ENCODE data around the gene TMEM229B. TPM values are rescaled to one million over a fixed set of nuclear protein-coding genes. Genes with fewer than 3 reads are reported as not detected.

TMEM229B gene
- total and polyA plus RNA-seq, 7 donors, result 0.14 to 1.2 (median 0.52) TPM

DNA sequence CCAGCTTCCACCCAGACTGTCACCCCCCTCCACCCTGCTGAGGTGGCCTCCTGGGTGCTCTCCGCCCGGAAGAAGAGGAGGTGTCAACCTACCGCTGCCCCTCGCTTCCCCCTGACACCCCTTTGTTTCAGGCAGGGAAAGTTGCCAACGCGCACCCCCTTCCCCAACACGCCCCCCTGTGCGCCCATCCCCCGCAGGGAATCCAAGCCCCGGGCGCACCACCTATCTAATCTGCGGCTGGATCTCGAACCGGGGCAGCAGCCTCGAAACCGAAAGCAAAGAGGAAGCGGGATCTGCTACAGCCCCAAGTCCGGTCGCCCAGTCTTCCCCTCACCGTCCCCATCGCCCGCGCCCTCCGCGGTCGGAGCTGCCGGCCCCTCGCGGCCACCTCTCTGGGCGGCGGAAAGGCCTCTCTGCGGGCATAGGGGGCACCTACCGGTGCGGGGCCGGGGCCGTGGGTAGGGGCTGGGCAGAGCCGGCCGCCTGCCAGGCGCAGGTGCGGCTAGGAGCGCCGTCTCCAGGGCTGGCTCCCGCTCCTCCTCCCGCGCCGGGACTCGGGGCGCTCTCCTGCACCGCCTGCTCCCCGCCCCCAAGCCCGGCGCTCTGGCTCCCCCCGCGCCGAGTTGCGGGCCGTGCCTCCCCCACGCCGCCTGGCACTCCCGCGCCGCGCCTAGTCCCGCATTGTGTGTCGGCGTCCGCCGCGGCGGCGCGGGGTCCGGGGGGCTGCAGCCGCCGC is 26.3 kb upstream of the TMEM229B start:
- ATAC-seq (peak; percentile 32 to 66 (median 46)), DNase-seq (peak; percentile 37 to 66)
- no peaks in the 10 kb centered on the region for H3K27me3 ChIP-seq (ENCODE audit: insufficient read depth in 3 of 3, low read length in 2 of 3)
- H3K27ac ChIP-seq, result no peak overlapping the region
- no peaks in the 10 kb centered on the region for H3K36me3 ChIP-seq (ENCODE audit: insufficient read depth in 1 of 2, low read depth in 1 of 2)
- WGBS, 3 donors, result 0 to 1% (median 1%) methylated on average over 37 to 73 of the region's 75 CpGs
- TF ChIP-seq CTCF (IDR thresholded peaks at IDR 0.05), result no peak
- peak overlapping the region; percentile 93 for H3K4me3 ChIP-seq
- intact Hi-C loops (cut with DNase I), result no loop called here
- H3K9me3 ChIP-seq, result no peaks in the 10 kb centered on the region
- no peaks in the 10 kb centered on the region for H3K4me1 ChIP-seq

DNA sequence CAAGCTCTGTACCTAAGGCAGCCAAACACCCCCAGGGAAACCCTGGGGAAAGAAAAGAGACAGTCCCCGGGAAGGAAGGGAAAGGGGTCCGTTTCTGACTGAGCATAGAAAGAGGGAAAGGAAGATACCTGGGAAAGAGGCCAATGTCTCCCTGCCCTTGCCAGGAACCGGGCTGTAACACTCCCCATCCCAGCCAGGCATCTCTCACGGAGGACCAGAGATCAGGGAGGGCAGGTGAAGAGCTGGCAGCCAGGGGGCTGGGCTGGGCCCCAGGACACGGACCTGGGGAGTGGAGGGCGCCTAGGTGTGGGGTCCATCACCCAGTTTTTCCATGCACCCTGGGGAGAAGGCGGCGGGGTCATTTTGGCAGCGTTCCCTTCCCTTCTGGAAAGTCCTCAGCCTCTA is 25.7 kb upstream of the TMEM229B start:
- ATAC-seq (peak in 3 of 4 donors; percentile 18 to 62 (median 35)), DNase-seq (peak; percentile 32 to 64)
- intact Hi-C loops (cut with DNase I), result no loop called here
- no peaks in the 10 kb centered on the region for H3K36me3 ChIP-seq (ENCODE audit: insufficient read depth in 1 of 2, low read depth in 1 of 2)
- H3K27ac ChIP-seq, result no peak overlapping the region
- no peaks in the 10 kb centered on the region for H3K9me3 ChIP-seq
- TF ChIP-seq CTCF (IDR thresholded peaks at IDR 0.05), result no peak
- H3K4me1 ChIP-seq, result no peaks in the 10 kb centered on the region
- H3K4me3 ChIP-seq, result peak overlapping the region; percentile 93
- no peaks in the 10 kb centered on the region for H3K27me3 ChIP-seq (ENCODE audit: insufficient read depth in 3 of 3, low read length in 2 of 3)
- WGBS, 3 donors, result 12 to 39% (median 23%) methylated on average over 9 of the region's 9 CpGs

DNA sequence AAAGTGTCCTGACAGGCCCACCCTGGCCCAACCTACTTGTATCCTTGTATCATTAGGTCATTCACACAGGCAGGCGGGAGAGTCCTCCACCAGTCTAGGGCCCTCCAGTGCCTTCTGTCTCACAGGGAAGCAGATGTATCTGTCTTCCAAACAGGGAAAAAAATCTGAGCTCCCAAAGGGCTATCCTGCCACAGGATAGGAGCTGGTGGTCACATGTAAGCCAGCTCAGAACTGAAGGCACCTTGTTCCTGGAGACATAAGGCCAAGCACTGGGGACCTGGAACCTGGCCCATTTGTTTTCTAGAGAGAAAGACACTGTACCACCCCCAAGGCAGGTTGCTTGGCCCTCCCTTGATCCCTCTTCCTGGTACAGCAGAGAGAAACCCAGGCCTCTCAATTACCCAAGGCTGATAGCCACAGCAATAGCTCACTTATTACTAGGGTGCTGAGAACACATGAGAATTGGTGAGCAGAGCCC is 25.1 kb upstream of the TMEM229B start:
- no peaks in the 10 kb centered on the region for H3K9me3 ChIP-seq
- DNase-seq (no peak), ATAC-seq (no peak)
- no peaks in the 10 kb centered on the region for H3K36me3 ChIP-seq (ENCODE audit: insufficient read depth in 1 of 2, low read depth in 1 of 2)
- no peaks in the 10 kb centered on the region for H3K27me3 ChIP-seq (ENCODE audit: insufficient read depth in 3 of 3, low read length in 2 of 3)
- TF ChIP-seq CTCF (IDR thresholded peaks at IDR 0.05), result no peak
- intact Hi-C loops (cut with DNase I), result no loop called here
- H3K4me1 ChIP-seq, result no peaks in the 10 kb centered on the region
- 91 to 100% (median 96%) methylated on average over 1 of the region's 1 CpG for WGBS, 3 donors
- no peak overlapping the region for H3K27ac ChIP-seq
- H3K4me3 ChIP-seq, result no peak overlapping the region

DNA sequence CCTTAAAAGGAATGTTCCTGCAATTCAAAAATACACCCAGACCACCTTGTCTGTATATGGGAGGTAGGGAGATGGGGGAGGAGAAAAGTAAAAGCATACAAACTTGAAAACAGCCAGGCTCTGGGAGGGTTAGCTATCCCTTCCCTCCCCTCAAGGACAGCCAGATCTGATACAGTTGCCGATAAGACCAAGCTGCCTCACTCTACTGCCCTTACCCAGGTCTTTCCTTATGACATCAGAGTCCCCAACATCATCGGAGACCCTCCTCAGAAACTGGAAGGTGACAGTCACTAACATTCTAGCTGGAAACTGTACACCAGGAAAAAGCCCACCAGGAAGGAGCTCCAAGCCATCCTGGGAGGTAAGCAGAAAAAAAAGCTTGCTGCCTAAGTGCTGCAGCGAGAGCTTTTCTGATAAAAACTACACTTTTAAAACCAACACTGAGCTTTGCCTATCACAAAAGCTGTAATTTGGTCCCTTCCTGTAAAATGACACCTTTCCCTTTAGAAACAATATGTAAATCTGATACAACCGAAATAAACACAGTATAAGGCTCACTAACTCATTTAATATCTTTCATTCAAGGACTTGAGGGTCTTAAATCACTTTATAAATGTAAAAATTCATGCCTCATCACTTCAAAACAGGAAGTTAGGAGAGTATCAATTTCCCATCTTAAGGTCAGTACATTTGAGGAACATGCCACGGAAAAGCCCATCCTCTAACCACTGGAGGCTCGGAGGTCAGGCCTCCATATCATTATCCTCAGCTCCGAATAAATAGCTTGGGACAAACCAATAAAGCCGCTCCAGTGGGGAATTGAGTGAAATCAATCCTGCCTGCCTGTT is 24.2 kb upstream of the TMEM229B start:
- Histone ChIP-seq H3K4me1 (no peaks in the 10 kb centered on the region), H3K36me3 (ENCODE audit: insufficient read depth in 1 of 2, low read depth in 1 of 2) (no peaks in the 10 kb centered on the region), H3K9me3 (no peaks in the 10 kb centered on the region), H3K4me3 (no peak overlapping the region), H3K27me3 (ENCODE audit: insufficient read depth in 3 of 3, low read length in 2 of 3) (no peaks in the 10 kb centered on the region), H3K27ac (no peak overlapping the region)
- ATAC-seq (no peak), DNase-seq (no peak)
- no peak for TF ChIP-seq CTCF (IDR thresholded peaks at IDR 0.05)
- 78 to 83% (median 82%) methylated on average over 8 of the region's 8 CpGs for WGBS, 3 donors
- intact Hi-C loops (cut with DNase I), result no loop called here
